ENCODE measurements around the gene ZNF609.

- TF ChIP-seq CTCF (IDR thresholded peaks at IDR 0.05) (no peak), EZH2phosphoT487 (IDR thresholded peaks at IDR 0.05) (no peak)
These were observed 140.4 kb downstream of the ZNF609 start for GRCh38 chr15:64600794-64601193.

Measured in neural progenitor cell (in vitro differentiated cells).